Gastroesophageal sphincter (tissue), 4 donors: ENCODE results near the gene CERS3. TPM values are rescaled to one million over a fixed set of nuclear protein-coding genes. Genes with fewer than 3 reads are reported as not detected.

ENCODE experiments used
- ATAC-seq: fragments of 150-250 bp; one replicate; pipeline ENCODE4 v1.9.1; 2016; ENCODE audit warnings: mild to moderate bottlenecking, moderate library complexity
- H3K27ac ChIP-seq, 4 donors: fragments of 200-600 bp; sonication (generic) in 3 of 4; 1 replicate in 3 of 4; 2 replicates in 1 of 4; pipeline ENCODE4 v1.5.1; 2016 to 2019
- H3K27me3 ChIP-seq: fragments of 200-600 bp; sonication (generic); one replicate; pipeline ENCODE4 v1.5.1; 2019
- H3K36me3 ChIP-seq, 2 donors: fragments of 200-600 bp; sonication (generic); one replicate each; pipeline ENCODE4 v1.5.1; 2019; ENCODE audit warnings: control low read depth in 1 of 2
- H3K4me1 ChIP-seq, 3 donors: fragments of 200-600 bp; sonication (generic); 1 replicate in 2 of 3; 2 replicates in 1 of 3; pipeline ENCODE4 v1.5.1; 2016 to 2019; ENCODE audit warnings: control low read depth in 2 of 3
- H3K4me3 ChIP-seq, 2 donors: fragments of 200-600 bp; sonication (generic); one replicate each; pipeline ENCODE4 v1.5.1; 2019; ENCODE audit warnings: mild to moderate bottlenecking in 1 of 2, moderate library complexity in 1 of 2
- H3K9me3 ChIP-seq, 3 donors: fragments of 200-600 bp; sonication (generic); one replicate each; pipeline ENCODE4 v1.5.1; 2017 to 2019; ENCODE audit warnings: control low read depth in 2 of 3
- EP300 ChIP-seq: sonication (generic); formaldehyde crosslinking; IDR thresholded peaks from one replicate; pipeline ENCODE4 v1.6.1; 2017; ENCODE audit warnings: antibody characterized with exemption, mild to moderate bottlenecking
- POLR2A ChIP-seq, 2 donors: fragments of 450-650 bp; IDR thresholded peaks; one replicate each; pipeline ENCODE4 v1.6.1; 2017; ENCODE audit warnings: antibody characterized with exemption in 2 of 2, mild to moderate bottlenecking in 2 of 2, moderate library complexity in 1 of 2
- POLR2AphosphoS5 ChIP-seq: sonication (generic); formaldehyde crosslinking; IDR thresholded peaks from one replicate; pipeline ENCODE4 v1.6.1; 2017; ENCODE audit warnings: antibody characterized with exemption
- WGBS, 2 donors: methylation state at CpG; one replicate each; pipeline ENCODE4 v1.1.5; 2018; ENCODE audit warnings: low coverage in 1 of 2; 5-methylcytosine and 5-hydroxymethylcytosine counted together
- total RNA-seq, 4 donors: library from RNA; depleted of rRNA; stranded (reverse); fragments of >200 nt; gene quantifications; one replicate each; pipeline ENCODE4 v1.1.0, GENCODE V29; 2016
- TF ChIP-seq, protein P1 (sequence below), 4 experiments: fragments of 200-600 bp in 2 of 4; fragments of 450-650 bp in 2 of 4; sonication (generic) in 1 of 4; IDR thresholded peaks; one replicate each; pipeline ENCODE4 v1.5.1; 2017 to 2019; ENCODE audit warnings: antibody characterized with exemption in 4 of 4, mild to moderate bottlenecking in 2 of 4, moderate library complexity in 2 of 4

Gene CERS3
- total RNA-seq, 4 donors from 2014 or later, result 0.27 to 7.6 (median 1.1) TPM

DNA sequence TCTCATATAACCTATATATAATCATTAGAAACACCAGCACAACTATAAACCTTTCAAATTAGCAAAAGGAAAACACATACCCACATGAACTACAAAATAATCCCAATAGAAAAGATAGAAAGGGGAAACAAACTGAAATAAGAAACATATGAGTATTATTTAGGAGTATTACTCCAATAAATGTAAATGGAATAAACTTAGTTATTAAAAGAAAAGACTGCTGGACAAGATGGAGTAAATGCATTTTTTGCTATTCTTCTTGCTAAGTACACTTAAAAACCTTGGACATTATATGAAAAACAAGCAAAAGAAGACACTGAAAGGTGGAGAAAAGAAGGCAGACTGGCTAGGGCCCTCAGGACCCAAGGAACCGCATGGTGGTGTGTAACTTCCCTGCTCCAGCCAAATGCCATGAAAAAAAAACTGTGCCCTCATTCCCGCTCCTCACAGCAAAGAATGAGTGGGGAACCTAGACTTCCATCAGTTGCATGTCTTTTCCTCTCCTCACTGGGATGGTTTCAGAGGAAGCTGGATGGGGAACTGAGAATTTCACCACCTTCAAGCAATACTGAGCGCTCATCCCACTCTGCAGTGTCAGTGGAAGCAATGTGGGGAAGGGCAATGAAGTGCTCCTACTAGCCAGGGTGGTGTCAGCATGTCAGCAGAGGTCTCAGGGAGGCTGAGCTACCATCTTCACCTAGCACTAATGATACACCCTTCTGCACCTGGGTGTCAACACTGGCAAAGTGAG is 143.3 kb downstream of the CERS3 start:
- peaks cover 0 to 48% (median 0%) of the 10 kb centered on the region in 3 donors for H3K9me3 ChIP-seq
- ATAC-seq, result no peak
- 83 to 89% methylated on average over 1 to 2 of the region's 3 CpGs for WGBS, 2 donors
- no peak overlapping the region for H3K4me3 ChIP-seq
- TF ChIP-seq POLR2A (IDR thresholded peaks at IDR 0.05) (no peak), EP300 (no peak), POLR2AphosphoS5 (no peak)
- TF ChIP-seq, protein P1, sequence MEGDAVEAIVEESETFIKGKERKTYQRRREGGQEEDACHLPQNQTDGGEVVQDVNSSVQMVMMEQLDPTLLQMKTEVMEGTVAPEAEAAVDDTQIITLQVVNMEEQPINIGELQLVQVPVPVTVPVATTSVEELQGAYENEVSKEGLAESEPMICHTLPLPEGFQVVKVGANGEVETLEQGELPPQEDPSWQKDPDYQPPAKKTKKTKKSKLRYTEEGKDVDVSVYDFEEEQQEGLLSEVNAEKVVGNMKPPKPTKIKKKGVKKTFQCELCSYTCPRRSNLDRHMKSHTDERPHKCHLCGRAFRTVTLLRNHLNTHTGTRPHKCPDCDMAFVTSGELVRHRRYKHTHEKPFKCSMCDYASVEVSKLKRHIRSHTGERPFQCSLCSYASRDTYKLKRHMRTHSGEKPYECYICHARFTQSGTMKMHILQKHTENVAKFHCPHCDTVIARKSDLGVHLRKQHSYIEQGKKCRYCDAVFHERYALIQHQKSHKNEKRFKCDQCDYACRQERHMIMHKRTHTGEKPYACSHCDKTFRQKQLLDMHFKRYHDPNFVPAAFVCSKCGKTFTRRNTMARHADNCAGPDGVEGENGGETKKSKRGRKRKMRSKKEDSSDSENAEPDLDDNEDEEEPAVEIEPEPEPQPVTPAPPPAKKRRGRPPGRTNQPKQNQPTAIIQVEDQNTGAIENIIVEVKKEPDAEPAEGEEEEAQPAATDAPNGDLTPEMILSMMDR (IDR thresholded peaks at IDR 0.05), result no peak
- H3K27me3 ChIP-seq, result peaks cover 5% of the 10 kb centered on the region
- H3K36me3 ChIP-seq, result peaks cover 0 to 19% of the 10 kb centered on the region in 2 donors
- H3K27ac ChIP-seq, result no peak overlapping the region
- H3K4me1 ChIP-seq, result no peaks in the 10 kb centered on the region

DNA sequence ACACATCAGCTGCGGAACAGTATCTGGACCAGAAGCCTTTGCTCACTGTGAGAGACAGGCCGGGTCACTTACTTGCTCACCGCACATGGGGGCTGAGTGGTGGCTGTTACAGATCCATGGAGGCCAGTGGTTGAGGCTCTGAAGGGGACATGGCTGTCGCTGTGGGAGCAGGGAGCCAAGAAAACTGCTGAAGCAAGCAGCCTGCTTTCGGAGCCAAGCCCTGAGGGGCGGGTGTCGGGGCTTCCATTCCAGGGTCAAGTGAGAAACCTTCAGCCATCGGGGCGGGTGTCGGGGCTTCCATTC is 144.7 kb downstream of the CERS3 start:
- Histone ChIP-seq H3K27me3 (peaks cover 5% of the 10 kb centered on the region), H3K9me3 (peaks cover 0 to 57% (median 0%) of the 10 kb centered on the region in 3 donors), H3K4me1 (no peaks in the 10 kb centered on the region), H3K36me3 (peaks cover 0 to 20% of the 10 kb centered on the region in 2 donors), H3K27ac (no peak overlapping the region), H3K4me3 (no peak overlapping the region)
- no peak for ATAC-seq
- WGBS, 2 donors, result 71 to 82% methylated on average over 2 to 6 of the region's 10 CpGs
- no peak for TF ChIP-seq POLR2AphosphoS5
- TF ChIP-seq, protein P1 (IDR thresholded peaks at IDR 0.05), result no peak
- no peak for TF ChIP-seq POLR2A (IDR thresholded peaks at IDR 0.05)
- no peak for TF ChIP-seq EP300

DNA sequence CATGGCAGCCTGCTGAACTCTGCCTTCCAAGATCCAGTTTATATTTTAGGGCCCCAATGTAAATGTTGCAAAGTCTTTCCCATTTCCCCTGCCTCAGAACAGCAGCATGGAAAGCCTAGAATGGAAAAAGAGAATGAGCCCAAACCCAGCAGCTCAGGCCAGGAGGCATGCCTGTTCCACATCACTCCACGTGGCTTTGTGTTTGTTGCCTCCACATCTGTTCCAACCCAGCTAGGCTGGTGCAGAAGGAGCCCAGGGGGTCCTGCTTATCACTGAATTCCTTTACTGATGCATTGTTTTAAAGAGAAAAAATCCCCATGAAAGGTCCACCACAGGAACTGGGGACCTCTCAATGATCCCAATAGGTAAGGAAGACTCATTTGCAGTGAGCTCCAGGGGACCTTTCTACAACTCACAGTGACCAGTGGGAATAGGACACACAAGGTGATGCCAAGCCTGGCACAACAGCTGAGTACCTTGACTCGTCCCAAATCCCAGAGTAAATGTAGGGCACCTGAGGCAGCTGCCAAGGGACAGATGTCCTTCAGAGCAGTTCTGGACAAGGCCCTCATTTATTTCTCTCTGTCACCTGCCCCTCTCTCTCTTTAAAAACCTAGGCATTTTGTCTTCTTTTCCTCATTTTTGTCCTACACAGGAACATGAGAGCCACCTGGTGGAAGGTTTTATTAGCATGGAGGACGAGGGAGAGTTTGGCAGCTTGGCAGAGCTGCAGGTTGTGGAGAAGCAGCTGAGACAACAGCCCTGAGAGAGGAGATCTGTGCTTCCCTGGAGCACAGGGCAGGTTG is 145.2 kb downstream of the CERS3 start:
- 28% methylated on average over 2 of the region's 3 CpGs; no CpG with 5 or more reads in 1 of the 2 donors for WGBS, 2 donors
- H3K27ac ChIP-seq, result no peak overlapping the region
- H3K9me3 ChIP-seq, result peaks cover 0 to 56% (median 0%) of the 10 kb centered on the region in 3 donors
- H3K27me3 ChIP-seq, result peaks cover 5% of the 10 kb centered on the region
- peaks cover 0 to 20% of the 10 kb centered on the region in 2 donors for H3K36me3 ChIP-seq
- TF ChIP-seq EP300 (no peak), POLR2A (IDR thresholded peaks at IDR 0.05) (no peak), POLR2AphosphoS5 (no peak)
- TF ChIP-seq, protein P1 (IDR thresholded peaks at IDR 0.05), result peak; percentile 29 to 61 (median 56)
- no peak overlapping the region for H3K4me3 ChIP-seq
- no peak for ATAC-seq
- H3K4me1 ChIP-seq, result no peaks in the 10 kb centered on the region

DNA sequence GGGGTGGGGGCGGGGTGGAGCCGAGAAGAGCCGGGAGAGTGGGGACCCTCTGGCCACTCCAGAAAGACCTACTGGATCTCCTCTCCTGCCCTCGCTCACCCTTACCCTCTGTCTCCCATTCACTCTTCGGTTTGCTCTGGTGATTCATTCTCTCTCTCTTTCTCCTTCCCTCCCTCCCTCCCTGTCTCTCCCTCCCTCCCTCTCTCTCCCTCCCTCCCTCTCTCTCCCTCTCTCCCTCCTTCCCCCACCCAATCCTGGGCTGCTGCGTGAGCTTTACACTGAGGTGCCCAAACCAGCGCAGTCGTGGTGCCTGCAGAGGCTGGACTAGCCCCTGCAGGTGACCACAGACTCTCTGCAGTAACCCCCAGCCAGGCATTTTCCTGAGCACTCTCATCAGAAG is 154.8 kb downstream of the CERS3 start:
- Histone ChIP-seq H3K27ac (peak overlapping the region in 1 of 4 donors; percentile 68), H3K36me3 (no peaks in the 10 kb centered on the region), H3K9me3 (peaks cover 0 to 8% (median 0%) of the 10 kb centered on the region in 3 donors), H3K4me1 (peaks cover 0 to 17% (median 0%) of the 10 kb centered on the region in 3 donors), H3K4me3 (peak overlapping the region; percentile 18 to 58), H3K27me3 (peaks cover 37% of the 10 kb centered on the region)
- 0 to 16% methylated on average over 1 to 5 of the region's 8 CpGs for WGBS, 2 donors
- no peak for ATAC-seq
- TF ChIP-seq, protein P1 (IDR thresholded peaks at IDR 0.05), result no peak
- no peak for TF ChIP-seq POLR2A (IDR thresholded peaks at IDR 0.05)
- TF ChIP-seq EP300, result no peak
- no peak for TF ChIP-seq POLR2AphosphoS5
